Measurements from ENCODE around the gene POU4F1.

GRCh38 chr13:78562237-78562889, 41.0 kb downstream of the POU4F1 start:
- TF ChIP-seq CTCF (conservative IDR thresholded peaks at IDR 0.05; ENCODE audit: low read depth in 2 of 2) (no peak), EZH2 (IDR thresholded peaks at IDR 0.05; ENCODE audit: low read depth, unreplicated experiment) (no peak)
